GM11168 (cell line): ENCODE results near the gene WASHC2C.

Experiments
- in situ Hi-C: fragments of 300-500 bp; cut with MboI; formaldehyde crosslinking; loops from one replicate; pipeline ENCODE4 v1.12.0; 2022; ENCODE audit warnings: low sequenced_read_pairs; ENCODE audit not compliant: unreplicated experiment

Gene WASHC2C

DNA sequence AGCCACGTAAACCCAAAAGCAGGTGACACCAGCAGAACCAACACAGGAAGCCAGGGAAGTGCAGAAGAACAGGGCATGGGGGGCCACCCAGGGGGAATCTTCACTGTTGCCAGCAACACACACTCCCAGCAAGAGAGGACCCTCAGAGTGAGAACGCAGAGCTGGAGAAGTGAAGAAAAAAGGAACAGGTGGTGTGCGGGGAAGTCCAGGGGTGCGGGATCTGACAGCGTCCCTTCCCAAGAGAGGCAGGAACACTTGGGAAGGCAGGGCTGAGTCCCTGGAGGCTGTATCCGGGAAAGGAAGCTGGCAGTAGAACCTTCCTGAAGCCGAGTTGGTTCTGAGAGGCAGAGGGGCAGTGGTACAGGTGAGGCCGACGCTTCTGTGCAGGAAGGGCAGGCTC lies 92.5 kb downstream of the WASHC2C start:
- in situ Hi-C loops = loop anchor here (25.0 kb wide), 1 partner anchor 543 kb away; no protein-coding TSS in a partner anchor

DNA sequence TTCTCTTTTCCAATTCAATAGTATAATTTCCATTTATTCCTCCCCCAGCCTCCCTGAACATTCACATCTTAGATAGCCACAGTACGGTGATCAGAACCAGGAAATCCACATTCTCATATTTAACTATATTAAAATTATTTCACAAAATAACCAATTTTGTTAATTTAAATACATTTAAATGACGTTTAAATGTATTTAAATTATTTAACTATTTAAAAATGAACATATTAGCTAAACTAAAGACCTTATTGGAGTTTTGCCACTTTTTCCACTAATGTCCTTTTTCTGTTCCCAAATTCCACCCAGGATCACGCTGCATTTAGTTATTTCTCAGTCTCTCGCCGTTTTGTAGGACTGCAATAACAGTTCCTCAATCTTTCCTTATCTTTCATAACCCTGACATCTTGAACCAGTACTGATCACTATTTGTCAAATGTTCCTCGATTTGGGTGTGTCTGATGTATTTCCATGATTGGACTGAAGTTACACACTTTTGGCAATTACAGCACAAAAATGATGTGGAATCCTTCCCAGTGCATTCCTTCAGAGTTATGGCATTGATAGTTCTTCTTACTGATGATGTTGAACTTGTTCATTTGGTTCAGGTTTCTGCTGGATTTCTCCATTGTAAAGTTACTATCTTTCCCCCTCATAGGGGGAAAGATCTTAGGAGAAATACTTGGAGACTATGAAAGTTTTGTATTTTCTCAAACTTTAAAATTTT lies 93.2 kb downstream of the WASHC2C start:
- in situ Hi-C loops = loop anchor here (25.0 kb wide), 1 partner anchor 542 kb away; no protein-coding TSS in a partner anchor

DNA sequence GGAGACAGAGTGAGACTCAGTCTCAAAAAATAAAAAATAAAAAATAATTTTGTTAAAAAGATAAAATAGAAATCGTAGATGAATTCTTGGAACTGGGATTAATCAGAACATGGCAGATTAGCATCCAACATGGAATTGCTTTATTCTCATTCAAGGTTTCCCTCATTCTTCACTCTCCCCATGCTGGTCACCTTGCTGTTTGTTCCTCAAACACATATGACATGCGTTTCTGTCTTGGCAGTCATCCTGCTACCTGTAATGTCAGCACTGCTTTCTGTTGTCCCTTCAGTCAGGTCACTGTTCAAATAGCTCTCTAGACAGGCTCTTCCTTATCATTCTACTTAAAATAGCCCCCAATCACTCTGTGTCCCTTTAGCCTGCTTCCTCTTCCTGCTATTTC lies 95.9 kb downstream of the WASHC2C start:
- in situ Hi-C loops = loop anchor here (25.0 kb wide), 1 partner anchor 539 kb away; no protein-coding TSS in a partner anchor
